Kidney (tissue), 14 donors: ENCODE results near the gene DNAH6. TPM values are rescaled to one million over a fixed set of nuclear protein-coding genes. Genes with fewer than 3 reads are reported as not detected.

Experiments used
- DNase-seq, 5 donors: peaks; one replicate each; pipeline ENCODE4 v3.0.0-alpha.2; 2013 to 2020
- FAIRE-seq: peaks from 2 replicates; lab custom pipeline; 2012; peaks lifted over from hg19 to GRCh38; lab: Jason Lieb, UNC
- H3K27ac ChIP-seq, 2 donors: one replicate each; pipeline ENCODE4 v1.7.0; 2013; ENCODE audit warnings: low read depth in 2 of 2, low read length in 2 of 2, inconsistent platforms in 1 of 2
- H3K27me3 ChIP-seq: one replicate; pipeline ENCODE4 v1.7.1; 2013; ENCODE audit warnings: low read length, inconsistent platforms; ENCODE audit not compliant: control insufficient read depth, insufficient read depth
- H3K36me3 ChIP-seq, 3 donors: one replicate each; pipeline versions ENCODE4 v1.7.0 to v1.7.1; 2013; ENCODE audit warnings: low read length in 3 of 3, control low read depth in 1 of 3, inconsistent platforms in 1 of 3; ENCODE audit not compliant: insufficient read depth in 3 of 3, control insufficient read depth in 2 of 3
- H3K4me1 ChIP-seq, 3 donors: one replicate each; pipeline versions ENCODE4 v1.7.0 to v1.7.1; 2013; ENCODE audit warnings: low read length in 3 of 3, inconsistent platforms in 1 of 3, low read depth in 1 of 3; ENCODE audit not compliant: control insufficient read depth in 2 of 3, insufficient read depth in 2 of 3
- H3K4me3 ChIP-seq, 3 donors: one replicate each; pipeline versions ENCODE4 v1.7.0 to v1.8.1; 2013; ENCODE audit warnings: low read length in 3 of 3, control low read depth in 1 of 3, inconsistent platforms in 1 of 3
- H3K9ac ChIP-seq, 3 donors: one replicate each; pipeline versions ENCODE4 v1.7.0 to v1.7.1; 2013; ENCODE audit warnings: low read length in 3 of 3, control low read depth in 1 of 3, inconsistent platforms in 1 of 3
- H3K9me3 ChIP-seq, 3 donors: one replicate each; pipeline versions ENCODE4 v1.7.0 to v1.7.1; 2013; ENCODE audit warnings: low read length in 3 of 3, control low read depth in 1 of 3, inconsistent platforms in 1 of 3; ENCODE audit not compliant: control insufficient read depth in 2 of 3, insufficient read depth in 1 of 3
- CTCF ChIP-seq: IDR thresholded peaks from 3 replicates; pipeline ENCODE4 v1.5.1; 2012; ENCODE audit warnings: mild to moderate bottlenecking, moderate library complexity, borderline replicate concordance; ENCODE audit not compliant: insufficient read depth; ENCODE audit errors: extremely low read depth
- intact Hi-C: fragments of 100-400 bp; cut with DNase I; formaldehyde crosslinking; loops from one replicate; pipeline ENCODE4 v1.11.1; 2022
- polyA plus RNA-seq: library from polyadenylated mRNA; stranded (reverse); fragments of 350-450 nt; fragmentation: Illumina TruSeq; extraction: RNeasy Lipid Tissue Mini Kit (QIAGEN cat#74804); gene quantifications from one replicate; pipeline ENCODE4 v1.2.3, GENCODE V29; 2014; ENCODE audit warnings: low read depth, low replicate concordance; ENCODE audit not compliant: insufficient read depth
- total RNA-seq: library from RNA; stranded (reverse); fragmentation: NEBNext Ultra II Directional; extraction: Animal tissue kit (Norgen Biotek cat#: 25700); gene quantifications from one replicate; pipeline ENCODE4 v1.2.1, GENCODE V29; 2021
- donor health status: control.
- donor health status: control.
- donor health status: control.
- donor health status: control.
- donor health status: control.
- donor health status: DM: yes; HTN: yes; CAD: no.
- donor health status: Normal renal cell carcinoma (clear cell type).

Gene DNAH6
- total and polyA plus RNA-seq, 2 donors from 2014 or later: 0.34 to 4.6 TPM

DNA sequence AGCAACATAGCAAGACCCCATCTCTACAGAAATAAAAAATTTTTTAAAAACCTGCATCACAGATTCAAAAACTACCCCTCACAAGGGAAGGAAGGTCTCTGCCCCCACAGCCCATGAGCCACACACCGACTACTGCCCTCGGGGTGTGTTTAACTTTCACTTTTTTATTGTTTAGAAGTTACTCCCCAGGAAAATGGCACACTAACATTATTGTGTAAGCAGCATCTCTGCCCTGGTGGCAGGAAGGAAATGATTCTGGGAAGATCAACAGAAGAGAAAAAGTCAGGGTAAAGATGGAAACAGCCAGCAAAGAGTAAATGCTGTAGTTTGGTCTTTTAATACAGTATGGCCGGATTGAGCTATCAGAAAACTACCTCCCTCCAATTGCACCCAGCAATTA lies 342.6 kb downstream of the DNAH6 start:
- no peak for FAIRE-seq
- no peaks in the 10 kb centered on the region for H3K9me3 ChIP-seq

GRCh38 chr2:84861539-84861938 lies 345.2 kb downstream of the DNAH6 start:
- TF ChIP-seq CTCF: no peak
- no peak for FAIRE-seq
- intact Hi-C loops: no loop called here

More for the DNA sequence above, 342.6 kb downstream of the DNAH6 start:
- intact Hi-C loops: no loop called here
- Histone ChIP-seq H3K36me3 (no peaks in the 10 kb centered on the region), H3K9ac (no peak overlapping the region), H3K4me3 (no peak overlapping the region), H3K27me3 (no peaks in the 10 kb centered on the region), H3K27ac (no peak overlapping the region), H3K4me1 (no peaks in the 10 kb centered on the region)
- TF ChIP-seq CTCF: no peak
- no peak for DNase-seq

DNA sequence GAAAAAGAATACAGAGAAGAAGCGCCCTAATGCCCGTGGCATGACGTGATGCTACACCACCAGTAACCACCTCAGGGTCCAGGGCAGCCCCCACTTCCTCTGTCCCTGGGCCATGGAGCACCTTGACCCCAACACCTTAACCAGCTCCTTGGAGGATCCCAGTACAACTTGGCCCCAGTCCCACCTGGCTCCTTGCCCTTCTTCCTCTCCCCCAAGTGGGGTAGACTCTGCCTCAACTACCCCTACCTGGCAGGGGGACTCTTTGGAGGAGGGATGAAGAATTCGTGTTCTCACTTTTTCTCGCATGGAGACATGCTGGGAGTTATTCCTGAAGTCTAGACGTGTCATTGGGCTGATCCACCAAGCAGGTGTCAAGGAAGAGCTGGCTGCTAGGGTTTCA lies 345.7 kb downstream of the DNAH6 start:
- DNase-seq (no peak), FAIRE-seq (no peak)
- no peaks in the 10 kb centered on the region for H3K4me1 ChIP-seq
- H3K9ac ChIP-seq: no peak overlapping the region
- no peak overlapping the region for H3K27ac ChIP-seq
- no peaks in the 10 kb centered on the region for H3K9me3 ChIP-seq
- H3K27me3 ChIP-seq: no peaks in the 10 kb centered on the region
- H3K4me3 ChIP-seq: no peak overlapping the region
- TF ChIP-seq CTCF: no peak
- intact Hi-C loops: no loop called here
- H3K36me3 ChIP-seq: no peaks in the 10 kb centered on the region

More at GRCh38 chr2:84861539-84861938, 345.2 kb downstream of the DNAH6 start:
- Histone ChIP-seq H3K9me3 (no peaks in the 10 kb centered on the region), H3K27me3 (no peaks in the 10 kb centered on the region), H3K36me3 (no peaks in the 10 kb centered on the region), H3K4me3 (no peak overlapping the region), H3K4me1 (no peaks in the 10 kb centered on the region), H3K27ac (no peak overlapping the region), H3K9ac (no peak overlapping the region)
- no peak for DNase-seq

- Histone ChIP-seq H3K36me3 (no peaks in the 10 kb centered on the region), H3K27me3 (no peaks in the 10 kb centered on the region), H3K9ac (no peak overlapping the region), H3K9me3 (no peaks in the 10 kb centered on the region), H3K4me3 (no peak overlapping the region), H3K27ac (no peak overlapping the region), H3K4me1 (no peaks in the 10 kb centered on the region)
- FAIRE-seq: no peak
- intact Hi-C loops: no loop called here
- peak; percentile 12 for TF ChIP-seq CTCF
- no peak for DNase-seq
These were observed 349.0 kb downstream of the DNAH6 start for GRCh38 chr2:84865181-84865783.
